Kidney (tissue), 14 donors: ENCODE data around the gene E2F1. TPM values are rescaled to one million over a fixed set of nuclear protein-coding genes. Genes with fewer than 3 reads are reported as not detected.

ENCODE experiments used
- DNase-seq, 5 donors: peaks; one replicate each; pipeline ENCODE4 v3.0.0-alpha.2; 2013 to 2020
- FAIRE-seq: peaks from 2 replicates; lab custom pipeline; 2012; peaks lifted over from hg19 to GRCh38; lab: Jason Lieb, UNC
- H3K27ac ChIP-seq, 2 donors: one replicate each; pipeline ENCODE4 v1.7.0; 2013; ENCODE audit warnings: low read depth in 2 of 2, low read length in 2 of 2, inconsistent platforms in 1 of 2
- H3K27me3 ChIP-seq: one replicate; pipeline ENCODE4 v1.7.1; 2013; ENCODE audit warnings: low read length, inconsistent platforms; ENCODE audit not compliant: control insufficient read depth, insufficient read depth
- H3K36me3 ChIP-seq, 3 donors: one replicate each; pipeline versions ENCODE4 v1.7.0 to v1.7.1; 2013; ENCODE audit warnings: low read length in 3 of 3, control low read depth in 1 of 3, inconsistent platforms in 1 of 3; ENCODE audit not compliant: insufficient read depth in 3 of 3, control insufficient read depth in 2 of 3
- H3K4me1 ChIP-seq, 3 donors: one replicate each; pipeline versions ENCODE4 v1.7.0 to v1.7.1; 2013; ENCODE audit warnings: low read length in 3 of 3, inconsistent platforms in 1 of 3, low read depth in 1 of 3; ENCODE audit not compliant: control insufficient read depth in 2 of 3, insufficient read depth in 2 of 3
- H3K4me3 ChIP-seq, 3 donors: one replicate each; pipeline versions ENCODE4 v1.7.0 to v1.8.1; 2013; ENCODE audit warnings: low read length in 3 of 3, control low read depth in 1 of 3, inconsistent platforms in 1 of 3
- H3K9ac ChIP-seq, 3 donors: one replicate each; pipeline versions ENCODE4 v1.7.0 to v1.7.1; 2013; ENCODE audit warnings: low read length in 3 of 3, control low read depth in 1 of 3, inconsistent platforms in 1 of 3
- H3K9me3 ChIP-seq, 3 donors: one replicate each; pipeline versions ENCODE4 v1.7.0 to v1.7.1; 2013; ENCODE audit warnings: low read length in 3 of 3, control low read depth in 1 of 3, inconsistent platforms in 1 of 3; ENCODE audit not compliant: control insufficient read depth in 2 of 3, insufficient read depth in 1 of 3
- intact Hi-C: fragments of 100-400 bp; cut with DNase I; formaldehyde crosslinking; loops from one replicate; pipeline ENCODE4 v1.11.1; 2022
- polyA plus RNA-seq: library from polyadenylated mRNA; stranded (reverse); fragments of 350-450 nt; fragmentation: Illumina TruSeq; extraction: RNeasy Lipid Tissue Mini Kit (QIAGEN cat#74804); gene quantifications from one replicate; pipeline ENCODE4 v1.2.3, GENCODE V29; 2014; ENCODE audit warnings: low read depth, low replicate concordance; ENCODE audit not compliant: insufficient read depth
- total RNA-seq: library from RNA; stranded (reverse); fragmentation: NEBNext Ultra II Directional; extraction: Animal tissue kit (Norgen Biotek cat#: 25700); gene quantifications from one replicate; pipeline ENCODE4 v1.2.1, GENCODE V29; 2021
- TF ChIP-seq, protein P1 (sequence below): IDR thresholded peaks from 3 replicates; pipeline ENCODE4 v1.5.1; 2012; ENCODE audit warnings: mild to moderate bottlenecking, moderate library complexity, borderline replicate concordance; ENCODE audit not compliant: insufficient read depth; ENCODE audit errors: extremely low read depth
- donor health status: control.
- donor health status: control.
- donor health status: control.
- donor health status: control.
- donor health status: control.
- donor health status: DM: yes; HTN: yes; CAD: no.
- donor health status: Normal renal cell carcinoma (clear cell type).

The E2F1 gene
- total and polyA plus RNA-seq, 2 donors from 2014 or later, result 0.90 to 1.5 TPM

- H3K9ac ChIP-seq, result no peak overlapping the region
- H3K27ac ChIP-seq, result no peak overlapping the region
- intact Hi-C loops, result no loop called here
- H3K9me3 ChIP-seq, result no peaks in the 10 kb centered on the region
- H3K4me1 ChIP-seq, result no peaks in the 10 kb centered on the region
- FAIRE-seq, result no peak
- no peak overlapping the region for H3K4me3 ChIP-seq
- TF ChIP-seq, protein P1, sequence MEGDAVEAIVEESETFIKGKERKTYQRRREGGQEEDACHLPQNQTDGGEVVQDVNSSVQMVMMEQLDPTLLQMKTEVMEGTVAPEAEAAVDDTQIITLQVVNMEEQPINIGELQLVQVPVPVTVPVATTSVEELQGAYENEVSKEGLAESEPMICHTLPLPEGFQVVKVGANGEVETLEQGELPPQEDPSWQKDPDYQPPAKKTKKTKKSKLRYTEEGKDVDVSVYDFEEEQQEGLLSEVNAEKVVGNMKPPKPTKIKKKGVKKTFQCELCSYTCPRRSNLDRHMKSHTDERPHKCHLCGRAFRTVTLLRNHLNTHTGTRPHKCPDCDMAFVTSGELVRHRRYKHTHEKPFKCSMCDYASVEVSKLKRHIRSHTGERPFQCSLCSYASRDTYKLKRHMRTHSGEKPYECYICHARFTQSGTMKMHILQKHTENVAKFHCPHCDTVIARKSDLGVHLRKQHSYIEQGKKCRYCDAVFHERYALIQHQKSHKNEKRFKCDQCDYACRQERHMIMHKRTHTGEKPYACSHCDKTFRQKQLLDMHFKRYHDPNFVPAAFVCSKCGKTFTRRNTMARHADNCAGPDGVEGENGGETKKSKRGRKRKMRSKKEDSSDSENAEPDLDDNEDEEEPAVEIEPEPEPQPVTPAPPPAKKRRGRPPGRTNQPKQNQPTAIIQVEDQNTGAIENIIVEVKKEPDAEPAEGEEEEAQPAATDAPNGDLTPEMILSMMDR, result no peak
- DNase-seq, result no peak
- H3K36me3 ChIP-seq, result peaks cover 5 to 29% (median 23%) of the 10 kb centered on the region in 3 donors
- no peaks in the 10 kb centered on the region for H3K27me3 ChIP-seq
These were observed 55.7 kb downstream of the E2F1 start for GRCh38 chr20:33630507-33630906.

- TF ChIP-seq, protein P1, result no peak
- peaks cover 8 to 27% (median 24%) of the 10 kb centered on the region in 3 donors for H3K36me3 ChIP-seq
- no peak for FAIRE-seq
- H3K9me3 ChIP-seq, result no peaks in the 10 kb centered on the region
- H3K27me3 ChIP-seq, result no peaks in the 10 kb centered on the region
- no peaks in the 10 kb centered on the region for H3K4me1 ChIP-seq
- no peak for DNase-seq
- intact Hi-C loops, result no loop called here
- H3K4me3 ChIP-seq, result no peak overlapping the region
- no peak overlapping the region for H3K9ac ChIP-seq
- no peak overlapping the region for H3K27ac ChIP-seq
These were observed 56.2 kb downstream of the E2F1 start for GRCh38 chr20:33629979-33630378.

DNA sequence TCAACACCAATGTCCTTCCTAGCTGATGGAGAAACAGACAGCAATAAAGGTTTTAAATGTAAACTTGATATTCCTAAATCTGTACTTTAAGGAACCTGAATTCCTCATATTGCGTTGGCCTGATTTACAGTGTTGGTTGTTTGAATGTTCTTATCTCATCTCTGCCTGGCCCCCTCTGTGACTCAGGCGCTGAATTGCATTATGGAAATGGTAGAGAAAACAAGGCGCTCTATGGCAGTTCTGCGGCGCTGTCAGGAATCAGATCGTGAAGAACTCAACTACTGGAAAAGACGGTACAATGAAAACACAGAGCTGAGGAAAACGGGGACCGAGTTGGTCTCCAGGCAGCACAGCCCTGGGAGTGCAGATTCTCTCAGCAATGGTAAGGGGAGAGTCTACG lies 56.7 kb downstream of the E2F1 start:
- no peak for DNase-seq
- no peak for FAIRE-seq
- Histone ChIP-seq H3K27me3 (no peaks in the 10 kb centered on the region), H3K9ac (no peak overlapping the region), H3K4me3 (no peak overlapping the region), H3K4me1 (no peaks in the 10 kb centered on the region), H3K36me3 (peaks cover 9 to 32% (median 25%) of the 10 kb centered on the region in 3 donors), H3K9me3 (no peaks in the 10 kb centered on the region), H3K27ac (no peak overlapping the region)
- intact Hi-C loops, result no loop called here
- TF ChIP-seq, protein P1, result no peak

GRCh38 chr20:33627577-33628216 lies 58.5 kb downstream of the E2F1 start:
- peaks cover 11 to 32% (median 25%) of the 10 kb centered on the region in 3 donors for H3K36me3 ChIP-seq
- DNase-seq (no peak), FAIRE-seq (no peak)
- intact Hi-C loops, result no loop called here
- H3K27ac ChIP-seq, result no peak overlapping the region
- no peaks in the 10 kb centered on the region for H3K9me3 ChIP-seq
- TF ChIP-seq, protein P1, result no peak
- H3K4me1 ChIP-seq, result no peaks in the 10 kb centered on the region
- no peaks in the 10 kb centered on the region for H3K27me3 ChIP-seq
- no peak overlapping the region for H3K4me3 ChIP-seq
- no peak overlapping the region for H3K9ac ChIP-seq
